SH-SY5Y (cell line): Measurements from ENCODE around the gene USP32.

Experiments used
- GATA2 ChIP-seq: IDR thresholded peaks from 2 replicates; pipeline ENCODE4 v1.6.1; 2011; ENCODE audit warnings: mild to moderate bottlenecking, low read depth, low read length
- GATA3 ChIP-seq: IDR thresholded peaks from 2 replicates; pipeline ENCODE4 v1.6.1; 2011; ENCODE audit warnings: low read depth, mild to moderate bottlenecking, low read length, moderate library complexity

- TF ChIP-seq GATA3 (no peak), GATA2 (no peak)
These were observed 6.5 kb upstream of the USP32 start for GRCh38 chr17:60398227-60398959.
